Amniotic epithelial cell (primary cell): ENCODE measurements around the gene KRTAP5-8.
"Not testable (repeated sequence)": the region's sequence is repeated elsewhere in the genome, so short reads cannot be mapped to it uniquely, and the experiment has no call there.

Experiments used
- DNase-seq: peaks from one replicate; pipeline ENCODE4 v3.0.0-alpha.2; 2010; ENCODE audit warnings: low read depth

Gene KRTAP5-8

DNA sequence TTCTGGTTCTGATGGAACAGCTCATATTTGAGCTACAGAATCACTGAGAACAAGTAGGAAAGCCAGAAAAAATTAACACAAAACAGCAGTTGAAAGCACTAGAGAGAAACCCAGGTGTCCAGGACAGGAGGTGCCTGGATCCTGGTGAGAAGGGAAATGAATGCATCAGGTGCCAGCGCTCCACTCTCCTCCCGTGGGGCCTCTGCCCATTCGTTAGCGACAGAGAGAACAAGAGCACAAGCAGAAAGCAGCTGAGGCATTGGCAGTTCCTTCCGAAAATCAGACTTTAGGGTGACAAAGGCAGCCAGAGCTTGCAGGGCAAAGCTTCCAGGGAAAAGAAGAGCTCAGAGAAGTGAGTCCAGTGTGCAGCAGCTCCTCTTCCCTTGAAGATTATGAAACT, 30.7 kb upstream of the KRTAP5-8 start:
- no peak for DNase-seq

DNA sequence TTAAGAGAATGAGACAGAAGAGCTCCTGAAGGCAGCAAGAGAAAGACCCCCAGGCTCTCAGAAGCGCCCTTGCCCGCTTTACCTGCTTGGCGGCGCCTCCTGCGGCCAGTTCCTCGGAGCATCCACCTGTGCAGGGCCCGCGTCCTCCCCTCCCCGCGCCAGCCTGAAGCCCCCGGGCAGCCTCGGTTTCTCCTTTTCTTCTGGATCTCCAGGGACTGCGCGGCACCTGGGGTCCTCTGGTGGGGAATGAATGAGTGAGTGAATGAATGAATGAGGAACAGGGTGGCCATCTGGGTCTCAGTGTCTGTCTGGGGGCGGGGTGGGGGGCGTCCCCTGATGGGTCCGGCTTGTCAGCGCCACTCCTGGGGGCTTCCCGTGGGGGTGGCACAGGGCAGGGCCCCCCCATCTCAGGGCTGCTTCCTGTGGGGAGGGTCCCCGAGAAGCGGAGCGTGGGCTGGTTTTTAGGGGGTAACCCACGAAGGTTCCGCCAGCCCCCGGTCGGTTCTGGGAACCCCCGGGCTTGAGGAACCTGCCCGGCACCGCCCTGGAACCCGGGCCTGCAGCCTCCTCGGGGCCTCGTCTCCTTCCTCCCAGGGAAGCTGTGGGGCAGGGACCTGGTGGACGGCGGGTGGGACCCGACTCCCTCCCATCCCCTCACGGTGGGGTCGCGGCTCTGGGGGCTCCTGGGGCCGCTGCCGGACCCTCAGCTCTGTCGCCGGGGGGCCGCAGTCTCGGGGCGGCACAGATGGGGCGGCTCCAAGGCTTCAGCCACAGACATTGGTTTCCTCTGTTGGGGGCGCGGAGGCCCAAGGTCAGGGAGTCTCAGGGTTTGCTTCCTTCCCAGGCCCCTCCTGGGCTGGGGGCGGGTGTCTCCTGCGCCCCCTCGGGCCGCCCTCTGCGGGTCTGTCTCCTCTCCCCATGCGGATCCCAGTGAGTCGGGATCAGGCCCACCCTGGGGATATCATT, 19.0 kb upstream of the KRTAP5-8 start:
- DNase-seq: no peak

DNA sequence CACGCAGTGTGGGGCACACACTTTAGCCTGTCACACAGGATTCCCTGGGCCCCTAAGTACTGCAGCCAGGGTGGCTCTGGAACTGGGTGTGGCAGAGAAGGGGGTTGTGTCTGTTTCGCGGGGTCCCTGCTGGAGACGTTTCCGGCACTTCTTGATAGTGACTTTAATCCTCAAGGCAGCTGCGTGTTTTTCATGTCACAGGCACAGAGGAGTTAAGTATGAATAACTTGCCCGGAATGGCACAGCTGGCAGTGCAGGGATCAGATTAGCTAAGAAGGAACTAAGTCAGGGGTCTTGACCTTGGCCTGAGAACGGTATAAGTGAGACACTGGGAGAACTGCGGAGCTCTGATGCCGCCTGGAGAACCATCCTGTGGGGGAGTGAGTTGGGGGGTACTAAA, 18.3 kb upstream of the KRTAP5-8 start:
- DNase-seq: no peak

DNA sequence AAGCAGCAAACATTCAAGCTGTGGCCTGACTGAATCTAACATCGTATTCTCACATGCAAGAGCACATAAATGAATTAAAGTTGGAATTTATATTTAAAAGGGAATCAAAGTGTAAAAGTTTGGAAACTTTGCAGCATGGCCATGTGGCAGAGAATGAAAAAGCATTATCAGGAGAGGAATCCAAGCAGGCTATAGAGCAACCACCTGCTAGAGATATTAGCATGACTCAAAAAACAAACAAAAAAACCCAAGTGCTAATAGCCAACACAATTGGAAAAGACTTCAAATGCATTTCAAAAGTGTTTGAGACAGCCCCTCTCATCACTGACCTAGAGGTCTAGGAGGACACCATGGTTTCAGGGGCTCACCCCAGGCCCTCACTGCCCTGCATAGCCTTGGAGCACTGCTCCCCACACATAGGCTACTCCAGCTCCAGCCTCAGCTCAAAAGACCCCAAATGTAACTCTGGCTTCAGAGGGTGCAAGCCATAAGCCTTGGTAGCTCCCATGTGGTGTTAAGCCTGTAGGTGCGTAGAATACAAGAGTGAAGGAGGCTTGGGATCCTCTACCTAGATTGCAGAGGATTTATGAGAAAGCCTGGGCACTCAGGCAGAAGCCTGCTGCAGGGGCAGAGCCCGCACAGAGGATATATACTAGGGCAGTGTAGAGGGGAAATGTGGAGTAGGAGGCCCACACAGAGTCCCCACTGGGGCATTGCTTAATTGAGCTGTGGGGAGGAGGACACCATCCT, 12.5 kb upstream of the KRTAP5-8 start:
- no peak for DNase-seq

DNA sequence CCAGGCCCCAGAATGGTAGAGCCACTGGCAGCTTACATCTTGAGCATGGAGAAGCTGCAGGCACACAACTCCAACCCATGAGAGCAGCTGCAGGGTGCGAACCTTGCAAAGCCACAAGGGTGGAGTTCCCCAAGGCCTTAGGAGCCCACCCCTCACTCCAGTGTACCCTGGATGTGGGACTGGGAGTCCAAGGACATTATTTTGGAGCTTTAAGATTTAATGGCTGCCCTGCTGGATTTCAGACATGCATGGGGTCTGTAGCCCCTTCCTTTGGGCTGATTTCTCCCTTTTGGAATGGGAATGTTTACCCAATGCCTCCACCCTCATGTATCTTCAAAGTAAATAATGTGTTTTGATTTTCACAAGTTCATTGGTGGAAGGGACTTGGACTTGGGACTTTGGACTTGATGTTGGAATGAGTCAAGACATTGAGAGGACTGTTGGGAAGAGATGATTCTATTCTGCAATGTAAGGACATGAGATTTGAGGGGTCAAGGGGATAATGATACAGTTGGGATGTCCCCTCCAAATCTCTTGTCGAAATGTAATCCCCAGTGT, 11.8 kb upstream of the KRTAP5-8 start:
- no peak for DNase-seq

DNA sequence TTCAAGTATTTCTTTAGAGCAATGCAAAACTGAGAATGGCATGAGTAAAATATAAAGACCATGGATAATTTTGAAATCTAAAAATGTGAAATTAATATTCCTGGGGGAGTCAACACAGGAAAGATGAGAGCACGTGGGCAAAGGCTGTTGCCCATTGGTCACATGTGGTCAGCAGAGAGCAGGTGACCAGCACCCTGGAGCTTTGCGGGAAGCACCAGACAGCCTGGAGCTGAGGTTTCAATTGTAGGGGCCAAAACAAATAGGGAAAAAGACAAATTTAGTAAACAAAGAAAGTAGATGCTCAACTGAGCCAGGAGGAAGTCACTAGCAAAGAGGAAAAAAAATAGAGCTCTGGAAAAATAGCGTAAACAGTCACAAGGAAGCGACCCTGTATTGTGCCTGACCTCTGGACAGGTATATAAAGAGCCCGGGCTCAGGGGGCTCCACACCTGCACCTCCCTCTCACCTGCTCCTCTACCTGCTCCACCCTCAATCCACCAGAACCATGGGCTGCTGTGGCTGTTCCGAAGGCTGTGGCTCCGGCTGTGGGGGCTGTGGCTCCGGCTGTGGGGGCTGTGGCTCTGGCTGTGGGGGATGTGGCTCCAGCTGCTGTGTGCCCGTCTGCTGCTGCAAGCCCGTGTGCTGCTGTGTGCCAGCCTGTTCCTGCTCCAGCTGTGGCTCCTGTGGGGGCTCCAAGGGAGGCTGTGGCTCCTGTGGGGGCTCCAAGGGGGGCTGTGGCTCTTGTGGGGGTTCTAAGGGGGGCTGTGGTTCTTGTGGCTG, 10.8 kb upstream of the KRTAP5-8 start, which contains the start of gene KRTAP5-7:
TSS of gene KRTAP5-7 (plus strand) at position 472 of the 780 bp plus-strand sequence. CDS start at position 506, 34 bp downstream.
- DNase-seq: not testable (repeated sequence)

DNA sequence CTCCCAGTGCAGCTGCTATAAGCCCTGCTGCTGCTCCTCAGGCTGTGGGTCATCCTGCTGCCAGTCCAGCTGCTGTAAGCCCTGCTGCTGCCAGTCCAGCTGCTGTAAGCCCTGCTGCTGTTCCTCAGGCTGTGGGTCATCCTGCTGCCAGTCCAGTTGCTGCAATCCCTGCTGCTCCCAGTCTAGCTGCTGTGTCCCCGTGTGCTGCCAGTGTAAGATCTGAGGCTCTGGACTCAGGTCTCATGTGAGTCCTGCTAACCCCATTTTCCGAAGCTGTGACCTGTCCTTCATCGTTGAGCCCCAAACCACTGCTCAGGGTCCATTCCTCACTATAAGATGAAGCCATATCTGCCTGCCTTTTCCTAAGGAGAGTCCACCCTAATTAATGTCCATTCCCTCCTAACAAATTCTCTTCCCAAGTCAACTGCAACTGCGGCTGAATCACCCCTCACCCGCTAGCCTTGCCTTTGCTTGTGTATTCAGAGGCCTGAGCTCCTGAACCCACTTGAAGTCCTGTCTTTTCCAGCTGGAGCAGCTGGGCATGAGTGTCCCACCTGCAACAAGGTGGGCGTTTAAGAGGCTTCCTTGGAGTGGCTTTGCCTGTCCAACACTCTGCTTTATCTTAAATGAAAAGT, 10.1 kb upstream of the KRTAP5-8 start:
- no peak for DNase-seq

DNA sequence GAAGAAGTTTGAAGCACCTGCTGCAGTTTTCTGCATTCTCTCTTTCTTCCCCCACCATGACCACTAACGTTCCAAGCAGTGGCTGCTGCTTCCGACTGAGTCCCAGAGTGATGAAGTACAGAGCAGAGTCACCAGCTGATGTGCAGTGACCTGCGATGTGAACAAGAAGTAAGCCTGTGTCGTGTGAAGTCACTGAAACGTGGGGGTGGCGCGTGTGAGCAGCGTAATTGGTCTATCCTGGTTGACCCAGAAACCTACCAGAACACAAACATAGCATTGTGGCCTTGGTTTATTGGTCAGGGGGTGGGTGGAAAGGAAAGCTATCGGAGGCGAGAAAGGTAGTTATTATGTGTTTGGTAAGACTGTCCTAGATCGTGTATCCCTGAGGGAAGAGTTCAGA, 7.2 kb upstream of the KRTAP5-8 start:
- DNase-seq: no peak

DNA sequence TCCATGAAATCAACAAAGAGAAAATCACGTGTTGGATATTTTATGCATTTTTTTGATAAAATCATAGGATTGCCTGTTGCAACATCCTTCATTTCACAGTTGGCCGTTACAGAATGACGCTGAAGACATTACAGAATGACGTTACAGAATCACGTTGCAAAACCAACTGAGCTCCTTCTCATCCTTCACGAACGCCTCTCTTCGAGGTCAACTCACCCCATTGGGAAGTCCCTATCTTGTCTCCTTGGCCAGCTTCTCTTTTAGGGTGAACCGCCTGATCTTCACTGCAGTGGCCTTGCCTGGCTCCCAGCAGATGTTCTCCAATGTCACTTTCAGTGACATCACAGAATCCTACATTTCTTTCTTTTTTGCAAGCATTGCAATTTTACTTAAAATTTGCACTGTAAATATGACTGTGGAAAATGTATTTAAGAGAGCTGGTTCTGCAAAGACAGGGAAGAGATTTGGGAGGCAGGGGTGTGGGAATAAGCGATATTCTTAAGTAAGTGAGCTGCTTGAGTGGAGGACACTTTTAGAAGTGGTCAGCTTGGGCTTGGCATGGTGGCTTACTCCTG, 5.7 kb upstream of the KRTAP5-8 start:
- DNase-seq: no peak

DNA sequence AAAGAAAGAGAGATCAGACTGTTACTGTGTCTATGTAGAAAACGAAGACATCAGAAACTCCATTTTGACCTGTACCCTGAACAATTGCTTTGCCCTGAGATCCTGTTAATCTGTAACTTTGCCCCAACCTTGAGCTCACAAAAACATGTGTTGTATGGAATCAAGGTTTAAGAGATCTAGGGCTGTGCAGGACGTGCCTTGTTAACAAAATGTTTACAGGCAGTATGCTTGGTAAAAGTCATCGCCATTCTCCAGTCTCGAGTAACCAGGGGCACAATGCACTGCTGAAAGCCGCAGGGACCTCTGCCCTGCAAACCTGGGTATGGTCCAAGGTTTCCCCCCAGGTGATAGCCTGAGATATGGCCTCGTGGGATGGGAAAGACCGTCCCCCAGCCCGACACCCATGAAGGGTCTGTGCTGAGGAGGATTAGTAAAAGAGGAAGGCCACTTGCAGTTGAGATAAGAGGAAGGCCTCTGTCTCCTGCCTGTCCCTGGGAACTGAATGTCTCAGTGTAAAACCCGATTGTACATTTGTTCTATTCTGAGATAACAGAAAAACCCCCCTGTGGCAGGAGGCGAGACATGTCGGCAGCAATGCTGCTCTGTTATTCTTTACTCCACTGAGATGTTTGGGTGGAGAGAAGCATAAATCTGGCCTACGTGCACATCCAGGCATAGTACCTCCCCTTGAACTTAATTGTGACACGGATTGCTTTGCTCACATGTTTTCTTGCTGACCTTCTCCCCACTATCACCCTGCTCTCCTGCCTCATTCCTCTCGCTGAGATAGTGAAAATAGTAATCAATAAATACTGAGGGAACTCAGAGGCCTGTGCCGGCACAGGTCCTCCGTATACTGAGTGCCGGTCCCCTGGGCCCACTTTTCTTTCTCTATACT, 2.9 kb upstream of the KRTAP5-8 start:
- not testable (repeated sequence) for DNase-seq

DNA sequence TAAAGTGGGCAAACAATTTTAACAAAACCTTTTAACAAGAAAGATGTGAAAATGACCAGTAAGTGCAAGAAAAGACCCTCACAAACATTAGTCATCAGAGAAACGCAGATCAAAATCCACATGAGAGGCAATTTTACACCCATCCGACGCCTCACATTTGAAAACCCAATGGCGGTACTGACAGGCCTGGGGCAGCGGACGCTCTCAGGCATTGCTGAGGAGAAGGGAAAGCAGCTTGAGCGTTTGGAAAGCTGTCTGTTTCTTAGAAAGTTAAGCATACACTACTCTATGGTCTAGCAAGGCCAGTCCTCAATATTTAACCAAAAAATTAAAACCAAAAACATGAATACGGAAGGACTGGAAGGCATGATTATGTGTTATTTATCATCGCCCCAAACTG, 2.0 kb upstream of the KRTAP5-8 start:
- DNase-seq: no peak

DNA sequence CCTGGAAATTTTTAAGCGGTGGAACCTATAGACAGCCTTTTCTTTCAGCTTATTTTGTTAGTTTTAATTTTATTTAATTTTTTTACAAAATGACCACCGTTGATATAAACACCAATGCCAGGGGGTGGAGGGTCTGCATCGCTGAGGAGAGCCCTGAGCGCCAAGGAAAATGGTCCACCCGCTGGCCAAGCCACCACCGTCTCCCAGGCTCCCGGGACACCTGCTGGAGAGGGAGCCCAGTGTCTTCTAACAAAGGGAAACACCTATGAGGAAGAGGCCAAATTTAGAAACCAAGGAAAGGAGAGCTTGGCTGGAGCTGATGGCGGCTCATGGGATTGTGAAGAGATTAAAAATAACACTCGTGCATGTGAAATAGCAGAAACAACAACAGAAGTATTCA, 288 bp upstream of the KRTAP5-8 start:
- DNase-seq: no peak

DNA sequence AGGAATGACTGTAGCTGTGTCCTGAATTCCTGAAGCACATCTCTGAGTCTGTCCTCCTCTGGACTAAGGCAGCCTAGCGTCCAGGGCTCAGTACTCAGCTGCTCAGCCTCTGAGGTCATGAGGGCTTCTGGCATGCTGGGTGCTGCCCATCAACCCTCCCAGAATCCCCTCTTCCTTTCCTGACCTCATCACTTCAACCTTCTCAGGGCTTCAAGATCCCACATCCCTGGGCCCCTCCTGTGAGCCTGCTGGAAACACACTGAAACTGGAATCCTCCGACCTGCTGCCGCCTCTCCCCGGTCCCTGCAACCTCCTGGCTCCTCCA, 803 bp downstream of the KRTAP5-8 start:
- no peak for DNase-seq

DNA sequence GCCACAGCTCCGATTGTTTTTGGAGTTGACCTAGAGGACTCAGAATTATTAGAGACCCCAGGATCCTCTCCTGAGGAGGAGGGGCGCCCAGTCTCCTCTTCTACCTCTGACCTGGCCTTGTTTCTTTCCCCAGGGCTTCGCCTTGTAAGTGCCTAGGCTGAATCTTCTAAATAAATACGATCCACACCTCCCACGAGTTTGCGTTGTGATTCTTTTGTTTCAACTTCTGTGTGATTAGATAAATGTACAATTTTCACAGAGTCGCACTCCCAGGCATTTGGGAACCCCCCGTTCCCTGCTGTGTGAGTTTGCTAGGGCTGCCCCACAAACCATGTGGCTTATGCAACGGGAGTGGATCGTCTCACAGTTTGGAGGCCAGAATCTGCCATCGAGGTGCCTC, 1.2 kb downstream of the KRTAP5-8 start:
- no peak for DNase-seq

DNA sequence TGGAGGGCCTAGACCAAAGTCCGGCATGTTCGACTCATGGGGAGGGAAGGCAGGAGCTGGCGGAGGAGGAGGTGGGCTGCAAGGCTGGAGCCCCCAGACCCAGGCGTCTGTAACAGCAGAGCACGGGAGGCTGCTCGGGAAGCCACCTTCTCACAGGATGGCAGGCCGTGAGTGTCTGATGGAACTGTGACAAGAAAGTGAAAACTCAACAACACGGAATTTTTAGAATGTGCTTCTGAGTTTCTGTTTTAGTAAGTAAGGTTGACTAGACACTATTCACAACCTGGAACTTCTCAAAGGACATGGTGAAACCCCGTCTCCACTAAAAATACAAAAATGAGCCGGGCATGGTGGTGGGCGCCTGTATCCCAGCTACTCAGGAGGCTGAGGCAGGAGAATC, 2.1 kb downstream of the KRTAP5-8 start:
- DNase-seq: not testable (repeated sequence)

DNA sequence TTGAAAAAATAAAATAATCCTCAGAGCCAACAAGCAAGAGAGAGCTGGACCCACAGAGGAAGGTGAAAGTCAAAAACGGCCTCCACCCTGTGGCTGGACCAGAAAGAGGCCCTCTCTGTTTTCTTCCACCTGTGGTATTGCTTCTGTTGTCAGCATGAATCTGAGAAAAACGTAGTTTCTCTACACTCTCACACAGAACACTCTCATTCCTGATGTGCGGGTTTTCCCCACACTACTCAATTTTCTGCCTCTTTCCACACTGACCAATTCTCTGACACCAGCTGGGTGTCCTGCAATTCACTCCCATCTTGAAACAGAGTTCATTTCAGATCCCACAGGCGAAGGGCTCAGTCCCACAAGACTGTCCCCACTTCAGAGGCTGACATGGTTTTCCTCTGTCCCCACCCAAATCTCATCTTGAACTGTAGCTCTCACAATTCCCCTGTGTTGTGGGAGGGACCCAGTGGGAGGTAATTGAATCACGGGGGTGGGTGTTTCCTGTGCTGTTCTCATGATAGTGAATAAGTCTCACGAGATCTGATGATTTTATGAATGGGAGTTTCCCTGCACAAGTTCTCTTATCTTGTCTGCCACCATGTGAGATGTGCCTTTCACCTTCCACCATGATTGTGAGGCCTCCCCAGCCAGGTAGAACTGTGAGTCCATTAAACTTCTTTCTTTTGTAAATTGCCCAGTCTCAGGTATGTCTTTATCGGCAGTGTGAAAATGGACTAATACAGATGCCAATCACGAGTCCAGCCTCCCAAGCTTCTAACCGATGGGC, 2.9 kb downstream of the KRTAP5-8 start:
- not testable (repeated sequence) for DNase-seq

DNA sequence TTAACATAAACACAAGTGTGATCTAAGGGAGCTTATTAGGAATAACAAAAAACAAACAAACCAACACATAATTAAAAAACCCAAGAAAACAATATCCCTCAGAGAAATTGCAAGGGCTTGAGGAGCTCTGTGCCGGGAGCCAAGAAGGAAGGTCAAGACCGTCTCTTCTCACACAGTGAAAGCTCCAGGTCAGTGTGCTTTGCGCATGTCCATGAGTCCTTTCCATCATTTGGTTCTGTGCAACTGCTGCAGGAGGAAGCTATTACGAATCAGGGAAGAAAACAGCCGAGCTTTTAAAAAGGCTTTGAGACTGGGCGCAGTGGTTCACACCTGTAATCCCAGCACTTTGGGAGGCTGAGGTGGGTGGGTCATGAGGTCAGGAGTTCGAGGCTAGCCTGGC, 4.6 kb downstream of the KRTAP5-8 start:
- DNase-seq: no peak

DNA sequence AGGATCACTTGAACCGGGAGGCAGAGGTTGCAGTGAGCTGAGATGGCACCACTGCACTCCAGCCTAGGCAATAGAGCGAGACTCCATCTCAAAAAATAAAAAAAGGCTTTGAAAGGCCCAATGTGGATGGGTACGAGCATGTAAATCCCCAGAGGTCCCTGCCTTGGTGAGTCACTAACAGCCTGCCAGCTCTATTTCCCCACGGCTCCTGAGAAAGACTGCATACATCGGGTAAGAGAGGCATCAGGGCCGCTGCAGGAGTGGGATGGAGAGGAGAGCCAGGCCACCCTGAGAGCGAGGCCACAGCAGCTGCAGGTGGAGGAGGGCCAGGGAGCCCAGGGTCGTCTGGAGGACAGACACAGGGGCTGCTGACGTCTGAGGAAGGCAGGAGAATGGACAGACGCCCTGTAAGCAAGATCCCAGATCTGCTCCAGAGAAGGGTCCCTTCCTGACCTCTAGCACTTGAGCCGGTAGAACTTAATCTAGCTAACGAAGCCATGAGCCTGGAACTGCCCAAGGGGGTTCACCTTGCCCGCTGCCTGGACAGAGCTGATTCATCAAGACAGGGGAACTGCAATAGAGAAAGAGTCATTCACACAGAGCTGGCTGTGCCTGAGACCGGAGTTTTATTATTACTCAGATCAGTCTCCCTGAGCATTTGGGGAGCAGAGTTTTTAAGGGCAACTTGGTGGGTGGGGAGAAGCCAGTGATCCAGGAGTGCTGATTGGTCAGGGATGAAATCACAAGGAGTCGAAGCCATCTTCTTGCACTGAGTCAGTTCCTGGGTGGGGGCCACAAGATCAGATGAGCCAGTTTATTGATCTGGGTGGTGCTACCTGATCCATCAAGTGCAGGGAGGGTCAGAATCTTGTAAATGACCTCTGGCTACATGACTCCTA, 5.3 kb downstream of the KRTAP5-8 start:
- no peak for DNase-seq
